ENCODE data around the gene B3GALNT2. TPM values are rescaled to one million over a fixed set of nuclear protein-coding genes. Genes with fewer than 3 reads are reported as not detected.
A peak's percentile ranks its signal among the peaks of the same experiment; 100 is the strongest.

The B3GALNT2 gene
- total RNA-seq, 1 experiment from 2014 or later, result 35.5 TPM

DNA sequence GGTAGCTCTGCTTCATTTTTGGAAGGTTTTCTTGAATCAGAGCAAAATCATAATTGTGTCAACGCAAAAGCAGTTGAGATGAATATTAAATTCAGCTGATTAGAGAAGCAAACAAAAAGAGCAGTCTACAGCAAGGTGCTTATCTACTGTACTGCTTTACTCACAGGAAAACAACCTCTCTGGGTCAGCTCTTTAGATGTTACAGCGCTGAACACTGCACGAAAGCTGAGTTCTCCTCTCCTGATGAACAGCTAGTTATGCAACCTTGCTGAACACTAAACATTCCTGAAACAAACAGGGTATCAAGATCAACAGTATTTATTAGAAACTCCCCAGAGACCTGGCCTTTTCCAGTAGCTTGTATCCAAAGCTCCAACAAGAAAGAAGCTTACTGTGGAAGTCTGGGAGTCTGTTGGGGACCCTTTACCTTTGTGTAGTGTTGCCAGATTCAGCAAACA is 95.7 kb downstream of the B3GALNT2 start:
- no peaks in the 10 kb centered on the region for H3K27me3 ChIP-seq (replicated peaks; ENCODE audit: control insufficient read depth, insufficient read depth, low read length)
- H3K9me3 ChIP-seq, result peaks cover 4% of the 10 kb centered on the region; the same call in 1 of the 2 replicates
- H3K4me3 Mint-ChIP-seq (ENCODE audit: unreplicated experiment), result no peak overlapping the region
- DNase-seq, result no peak
- POLR2A ChIA-PET, result interaction anchor here (1.1 kb wide), 1 partner anchor 80 kb away, joined by 6 read pairs; the partner anchor contains the start of genes ARID4B and GGPS1
- H3K27me3 Mint-ChIP-seq (ENCODE audit: insufficient read depth, unreplicated experiment), result no peaks in the 10 kb centered on the region
- BruUV-seq (replicated peaks), result no TSS peak
- H3K36me3 Mint-ChIP-seq (ENCODE audit: insufficient read depth, unreplicated experiment), result peaks cover 26% of the 10 kb centered on the region
- TF ChIP-seq CTCF (IDR thresholded peaks at IDR 0.05; ENCODE audit: insufficient read depth in 1 of 2, low read depth in 1 of 2, low read length in 1 of 2, severe bottlenecking in 1 of 2, unreplicated experiment in 1 of 2), result no peak
- no peaks in the 10 kb centered on the region for H3K9me3 Mint-ChIP-seq (ENCODE audit: unreplicated experiment)
- H3K4me1 Mint-ChIP-seq (ENCODE audit: low read depth, unreplicated experiment), result peaks cover 23% of the 10 kb centered on the region
- peaks cover 19% of the 10 kb centered on the region for H3K4me1 ChIP-seq
- intact Hi-C loops (cut with micrococcal nuclease; ENCODE audit: unreplicated experiment), result loop anchor here (1.0 kb wide), 1 partner anchor 41 kb away; the partner anchor contains the start of gene TBCE
- H3K27ac Mint-ChIP-seq (ENCODE audit: unreplicated experiment), result peak overlapping the region; percentile 65
- CTCF ChIA-PET, result interaction anchor here (0.7 to 1.4 kb wide), 4 partner anchors 41 to 304 kb away, joined by 3 to 6 read pairs (median 4); partner anchors contain the start of gene TBCE
- H3K4me3 ChIP-seq (ENCODE audit: low read depth, low read length), result no peak overlapping the region
- H3K36me3 ChIP-seq (ENCODE audit: control insufficient read depth, insufficient read depth, low read length), result no peaks in the 10 kb centered on the region

DNA sequence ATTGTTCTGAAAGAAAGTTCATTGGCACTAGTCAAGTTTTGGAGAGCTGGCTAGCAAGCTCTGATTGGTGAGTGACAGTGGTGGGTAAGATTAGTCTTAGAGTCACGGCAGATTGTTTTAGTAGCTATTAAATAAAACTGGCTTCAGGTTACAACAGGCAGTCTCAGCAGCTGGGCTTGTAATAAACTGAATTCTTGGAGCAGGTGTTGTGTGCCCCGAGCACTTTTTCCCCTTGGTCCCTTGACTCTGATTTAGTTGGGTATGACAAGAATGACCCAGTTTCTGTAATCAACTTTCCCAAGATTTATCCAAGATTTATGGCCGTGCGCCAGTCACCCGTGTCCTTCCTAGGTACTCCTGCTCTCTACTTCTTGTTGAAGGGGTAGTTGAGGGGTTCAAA is 96.8 kb downstream of the B3GALNT2 start:
- intact Hi-C loops (cut with micrococcal nuclease; ENCODE audit: unreplicated experiment), result no loop called here
- TF ChIP-seq CTCF (IDR thresholded peaks at IDR 0.05; ENCODE audit: insufficient read depth in 1 of 2, low read depth in 1 of 2, low read length in 1 of 2, severe bottlenecking in 1 of 2, unreplicated experiment in 1 of 2), result no peak
- Histone ChIP-seq H3K27me3 (replicated peaks; ENCODE audit: control insufficient read depth, insufficient read depth, low read length) (no peaks in the 10 kb centered on the region), H3K4me1 (peaks cover 25% of the 10 kb centered on the region), H3K36me3 (ENCODE audit: control insufficient read depth, insufficient read depth, low read length) (no peaks in the 10 kb centered on the region), H3K9me3 (peaks cover 2% of the 10 kb centered on the region; the same call in 1 of the 2 replicates), H3K4me3 (ENCODE audit: low read depth, low read length) (no peak overlapping the region)
- Mint-ChIP-seq H3K9me3 (ENCODE audit: unreplicated experiment) (no peaks in the 10 kb centered on the region), H3K4me3 (ENCODE audit: unreplicated experiment) (no peak overlapping the region), H3K27me3 (ENCODE audit: insufficient read depth, unreplicated experiment) (no peaks in the 10 kb centered on the region), H3K36me3 (ENCODE audit: insufficient read depth, unreplicated experiment) (peaks cover 19% of the 10 kb centered on the region), H3K27ac (ENCODE audit: unreplicated experiment) (peak overlapping the region; percentile 65), H3K4me1 (ENCODE audit: low read depth, unreplicated experiment) (peaks cover 27% of the 10 kb centered on the region)
- CTCF ChIA-PET, result no interaction called here
- no peak for DNase-seq
- no TSS peak for BruUV-seq (replicated peaks)
- POLR2A ChIA-PET, result no interaction called here

GRCh38 chr1:235404190-235404589 is 100.1 kb downstream of the B3GALNT2 start:
- intact Hi-C loops (cut with micrococcal nuclease; ENCODE audit: unreplicated experiment), result no loop called here
- Mint-ChIP-seq H3K36me3 (ENCODE audit: insufficient read depth, unreplicated experiment) (peaks cover 6% of the 10 kb centered on the region), H3K4me3 (ENCODE audit: unreplicated experiment) (no peak overlapping the region), H3K9me3 (ENCODE audit: unreplicated experiment) (no peaks in the 10 kb centered on the region), H3K27ac (ENCODE audit: unreplicated experiment) (no peak overlapping the region), H3K4me1 (ENCODE audit: low read depth, unreplicated experiment) (peaks cover 24% of the 10 kb centered on the region), H3K27me3 (ENCODE audit: insufficient read depth, unreplicated experiment) (no peaks in the 10 kb centered on the region)
- no peaks in the 10 kb centered on the region for H3K9me3 ChIP-seq
- POLR2A ChIA-PET, result no interaction called here
- no peak for DNase-seq
- peaks cover 20% of the 10 kb centered on the region for H3K4me1 ChIP-seq
- no peaks in the 10 kb centered on the region for H3K27me3 ChIP-seq (replicated peaks; ENCODE audit: control insufficient read depth, insufficient read depth, low read length)
- H3K36me3 ChIP-seq (ENCODE audit: control insufficient read depth, insufficient read depth, low read length), result no peaks in the 10 kb centered on the region
- no TSS peak for BruUV-seq (replicated peaks)
- no peak overlapping the region for H3K4me3 ChIP-seq (ENCODE audit: low read depth, low read length)
- TF ChIP-seq CTCF (IDR thresholded peaks at IDR 0.05; ENCODE audit: insufficient read depth in 1 of 2, low read depth in 1 of 2, low read length in 1 of 2, severe bottlenecking in 1 of 2, unreplicated experiment in 1 of 2), result no peak
- CTCF ChIA-PET, result no interaction called here

Measured in Caco-2 (cell line).